Activated CD4-positive, alpha-beta T cell treated with anti-CD3 and anti-CD28 coated beads for 24 hours (primary cell): ENCODE results near the gene COL3A1.

Source experiments
- DNase-seq, 2 donors: peaks; one replicate each; pipeline ENCODE4 v3.0.0-alpha.2; 2020; ENCODE audit warnings: low read depth in 2 of 2

The COL3A1 gene

GRCh38 chr2:189015359-189015758, 41.2 kb downstream of the COL3A1 start:
- DNase-seq = no peak

GRCh38 chr2:189016311-189016861, 42.2 kb downstream of the COL3A1 start:
- DNase-seq = no peak

GRCh38 chr2:189018631-189019030, 44.5 kb downstream of the COL3A1 start:
- no peak for DNase-seq

GRCh38 chr2:189020179-189020578, 46.0 kb downstream of the COL3A1 start:
- DNase-seq = no peak

- DNase-seq = no peak
These were observed 47.9 kb downstream of the COL3A1 start for GRCh38 chr2:189022053-189022481.

- DNase-seq = no peak
These were observed 48.3 kb downstream of the COL3A1 start for GRCh38 chr2:189022492-189022891.

- no peak for DNase-seq
These were observed 50.9 kb downstream of the COL3A1 start for GRCh38 chr2:189024901-189025618.

GRCh38 chr2:189037518-189037917, 63.3 kb downstream of the COL3A1 start:
- DNase-seq = no peak

- DNase-seq = no peak
These were observed 71.7 kb downstream of the COL3A1 start for GRCh38 chr2:189045836-189046235.

GRCh38 chr2:189046320-189046719, 72.1 kb downstream of the COL3A1 start:
- no peak for DNase-seq

GRCh38 chr2:189047171-189047888, 73.2 kb downstream of the COL3A1 start:
- no peak for DNase-seq

- DNase-seq = no peak
These were observed 74.0 kb downstream of the COL3A1 start for GRCh38 chr2:189048189-189048588.

- DNase-seq = no peak
These were observed 75.6 kb downstream of the COL3A1 start for GRCh38 chr2:189049709-189050164.

- DNase-seq = no peak
These were observed 76.1 kb downstream of the COL3A1 start for GRCh38 chr2:189050165-189050712.

- no peak for DNase-seq
These were observed 82.3 kb downstream of the COL3A1 start for GRCh38 chr2:189056200-189057106.

- DNase-seq = no peak
These were observed 83.1 kb downstream of the COL3A1 start for GRCh38 chr2:189057316-189057715.

- no peak for DNase-seq
These were observed 86.0 kb downstream of the COL3A1 start for GRCh38 chr2:189060096-189060642.
